Renal pelvis (tissue), 4 donors: ENCODE results near the gene GSAP. TPM values are rescaled to one million over a fixed set of nuclear protein-coding genes. Genes with fewer than 3 reads are reported as not detected.
"Not testable (repeated sequence)": the region's sequence is repeated elsewhere in the genome, so short reads cannot be mapped to it uniquely, and the experiment has no call there.

Experiments used
- DNase-seq: peaks from one replicate; pipeline ENCODE4 v3.0.0-alpha.2; 2013
- polyA plus RNA-seq, 3 donors: library from polyadenylated mRNA; unstranded; fragments of 120-200 nt; gene quantifications; one replicate each; pipeline ENCODE4 v1.2.1, GENCODE V29; 2013; ENCODE audit not compliant: insufficient read length in 3 of 3

GSAP gene
- polyA plus RNA-seq, 3 donors, result 9.6 to 20.6 (median 14.5) TPM

GRCh38 chr7:77362905-77363304 lies 53.2 kb downstream of the GSAP start:
- no peak for DNase-seq

GRCh38 chr7:77360969-77361368 lies 55.2 kb downstream of the GSAP start:
- DNase-seq, result no peak

GRCh38 chr7:77360104-77360503 lies 56.0 kb downstream of the GSAP start:
- no peak for DNase-seq

- DNase-seq, result no peak
These were observed 56.5 kb downstream of the GSAP start for GRCh38 chr7:77359599-77359998.

- DNase-seq, result no peak
These were observed 61.2 kb downstream of the GSAP start for GRCh38 chr7:77354914-77355313.

GRCh38 chr7:77354484-77354883 lies 61.7 kb downstream of the GSAP start:
- no peak for DNase-seq

- DNase-seq, result no peak
These were observed 62.2 kb downstream of the GSAP start for GRCh38 chr7:77353911-77354310.

GRCh38 chr7:77353407-77353721 lies 62.8 kb downstream of the GSAP start:
- no peak for DNase-seq

- DNase-seq, result no peak
These were observed 63.3 kb downstream of the GSAP start for GRCh38 chr7:77352665-77353406.

- no peak for DNase-seq
These were observed 64.6 kb downstream of the GSAP start for GRCh38 chr7:77351539-77352004.

- no peak for DNase-seq
These were observed 67.0 kb downstream of the GSAP start for GRCh38 chr7:77349141-77349540.

- DNase-seq, result peak; percentile 20
These were observed 67.8 kb downstream of the GSAP start for GRCh38 chr7:77348371-77348813.

GRCh38 chr7:77346441-77346840 lies 69.7 kb downstream of the GSAP start:
- no peak for DNase-seq

GRCh38 chr7:77345426-77345825 lies 70.7 kb downstream of the GSAP start:
- not testable (repeated sequence) for DNase-seq

GRCh38 chr7:77339726-77340125 lies 76.4 kb downstream of the GSAP start:
- DNase-seq, result no peak

GRCh38 chr7:77338883-77339629 lies 77.1 kb downstream of the GSAP start:
- DNase-seq, result no peak

- DNase-seq, result no peak
These were observed 77.9 kb downstream of the GSAP start for GRCh38 chr7:77338260-77338659.

- DNase-seq, result no peak
These were observed 78.6 kb downstream of the GSAP start for GRCh38 chr7:77337456-77337990.

- DNase-seq, result no peak
These were observed 80.6 kb downstream of the GSAP start for GRCh38 chr7:77335581-77335980.

- DNase-seq, result not testable (repeated sequence)
These were observed 82.1 kb downstream of the GSAP start for GRCh38 chr7:77334039-77334438.

- DNase-seq, result peak; percentile 87
These were observed 84.0 kb downstream of the GSAP start for GRCh38 chr7:77331938-77332695.

- no peak for DNase-seq
These were observed 85.8 kb downstream of the GSAP start for GRCh38 chr7:77330169-77330882.
